ENCODE results near the gene TEAD4.
A peak's percentile ranks its signal among the peaks of the same experiment; 100 is the strongest.

TEAD4 gene

DNA sequence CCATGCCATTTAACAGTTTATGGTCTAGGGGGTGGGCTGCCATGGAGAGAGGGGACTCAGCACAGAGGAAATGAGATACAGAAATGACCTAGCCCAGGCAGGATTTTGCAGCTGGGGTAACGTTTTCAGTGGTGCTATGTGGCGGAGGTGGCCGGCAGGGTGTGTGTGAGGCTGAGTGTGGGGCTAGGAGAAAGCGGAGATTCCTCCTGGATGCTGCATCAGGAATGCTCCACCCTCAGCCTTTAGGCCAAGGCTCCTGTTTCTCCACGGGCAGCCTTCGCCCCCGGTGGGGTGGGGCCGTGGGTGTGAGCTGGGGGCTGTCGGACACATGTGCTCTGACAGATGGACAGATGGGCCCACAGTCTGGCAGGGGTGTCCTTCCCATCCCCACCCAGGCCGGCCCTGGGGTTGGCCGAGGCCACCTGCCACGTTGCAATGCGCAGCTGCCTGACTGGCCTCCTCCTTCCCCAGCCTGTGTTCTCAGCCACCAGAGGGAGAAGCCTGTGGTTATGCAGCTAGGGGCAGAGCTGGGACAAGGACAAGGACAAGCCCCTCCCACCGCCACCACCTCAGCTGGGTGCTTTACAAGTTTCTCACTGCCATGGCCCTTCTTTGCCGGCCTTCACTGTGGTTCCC is 44.3 kb downstream of the TEAD4 start:
- no peak for DNase-seq

DNA sequence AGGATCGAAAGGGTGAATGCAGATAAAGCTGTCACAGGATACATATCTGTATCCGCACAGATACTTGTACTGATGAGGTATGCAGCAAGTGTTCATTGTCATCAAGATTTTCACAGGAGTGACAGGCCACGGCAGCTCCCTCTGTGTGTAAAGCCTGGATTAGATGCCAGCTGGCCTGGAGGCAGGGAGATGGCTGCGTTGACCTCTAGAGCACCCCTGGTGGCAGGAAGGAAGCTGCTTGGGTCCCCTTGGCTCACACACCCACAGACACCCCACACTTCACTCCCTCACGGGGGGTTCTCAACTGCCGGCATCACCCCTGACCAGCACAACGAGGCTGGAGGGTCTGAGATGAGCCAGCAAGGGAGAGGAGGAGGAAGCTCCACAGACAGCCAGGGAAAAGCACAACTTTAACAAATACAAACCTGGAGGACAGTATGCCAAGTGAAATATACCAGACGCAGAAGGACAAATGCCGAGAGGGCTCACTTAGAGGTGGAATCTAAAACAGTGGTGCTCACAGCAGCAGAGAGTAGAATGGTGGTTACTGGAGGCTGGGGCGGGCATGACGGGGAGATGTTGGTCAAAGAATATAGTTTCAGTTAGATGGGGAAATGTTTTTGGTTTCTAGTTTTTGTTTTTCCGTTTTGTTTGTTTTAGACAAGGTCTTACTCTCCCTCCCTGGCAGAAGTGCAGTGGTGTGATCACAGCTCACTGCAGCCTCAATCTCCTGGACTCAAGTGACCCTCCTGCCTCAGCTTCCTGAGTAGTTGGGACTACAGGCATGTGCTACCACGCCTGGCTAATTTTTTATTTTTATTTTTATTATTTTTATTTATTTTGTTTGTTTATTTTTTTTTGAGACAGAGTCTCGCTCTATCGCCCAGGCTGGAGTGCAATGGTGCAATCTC is 45.7 kb downstream of the TEAD4 start:
- DNase-seq: peak in 1 of 3 donors; percentile 15

DNA sequence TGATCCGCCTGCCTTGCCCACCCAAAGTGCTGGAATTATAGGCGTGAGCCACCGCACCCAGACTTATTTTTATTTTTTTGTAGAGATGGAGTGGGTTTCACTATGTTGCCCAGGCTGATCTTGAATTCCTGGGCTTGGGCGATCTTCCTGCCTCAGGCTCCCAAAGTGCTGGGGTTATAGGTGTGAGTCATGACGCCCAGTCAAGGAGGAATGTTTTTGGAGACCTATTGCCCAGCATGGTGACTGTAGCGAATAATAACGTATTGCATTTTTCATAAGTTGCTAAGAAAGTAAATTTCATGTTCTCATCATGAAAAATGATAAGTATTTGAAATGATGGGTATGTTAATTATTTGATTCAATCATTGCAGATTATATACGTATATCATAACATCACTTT is 46.5 kb downstream of the TEAD4 start:
- no peak for DNase-seq

DNA sequence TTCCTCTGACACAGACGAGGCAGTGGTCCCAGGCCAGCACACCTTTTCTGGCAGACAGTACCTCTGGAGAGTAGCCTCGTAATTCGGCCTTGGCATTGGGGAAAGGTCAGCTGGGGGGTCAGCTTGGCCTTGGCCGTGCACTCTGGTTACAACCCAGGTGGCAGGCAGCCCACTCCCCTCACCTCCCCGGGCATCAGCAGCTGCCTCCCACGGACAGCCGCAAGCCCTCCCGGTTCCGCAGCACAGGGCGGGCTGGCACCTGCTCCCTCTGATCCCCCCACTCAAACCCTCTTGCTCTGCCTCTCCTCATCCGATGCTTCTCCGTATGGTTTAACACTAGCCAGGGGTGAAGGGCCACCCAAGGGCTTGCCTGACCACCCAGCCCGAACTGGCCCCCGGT is 50.6 kb downstream of the TEAD4 start:
- DNase-seq: no peak

DNA sequence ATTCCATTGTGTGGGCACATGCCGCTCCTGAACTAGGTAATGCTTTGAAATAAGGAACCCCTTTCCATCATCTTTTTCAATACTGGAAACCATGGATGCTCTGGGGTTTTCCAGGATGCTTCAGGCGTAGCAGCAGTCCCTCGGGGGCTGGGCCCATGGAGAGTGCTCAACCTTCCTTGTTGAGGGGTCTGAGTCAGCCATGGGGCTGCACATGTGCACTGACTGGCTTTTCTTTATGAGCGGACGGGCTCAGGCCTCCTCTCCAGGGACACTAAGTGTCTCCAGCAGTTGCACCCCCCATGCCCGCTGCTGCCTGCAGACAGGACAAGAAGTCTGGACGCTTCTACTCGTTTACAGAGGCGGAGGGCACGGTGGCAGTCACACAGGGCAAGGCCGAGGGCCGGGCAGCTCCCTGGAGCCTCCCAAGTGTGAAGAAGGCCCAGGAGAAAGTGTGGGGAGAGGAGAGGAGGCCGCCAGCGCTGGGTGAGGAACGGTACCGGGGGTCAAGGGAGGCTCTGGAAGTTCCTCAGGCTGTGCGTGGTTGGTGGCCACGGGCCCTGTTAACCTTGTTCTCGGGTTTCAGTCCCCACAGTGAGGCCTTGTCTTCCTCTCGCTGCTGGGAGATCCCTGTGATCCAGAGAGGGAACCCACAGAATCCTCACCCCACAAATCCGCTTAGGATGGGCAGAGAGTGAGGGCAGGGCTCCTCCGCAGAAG is 51.2 kb downstream of the TEAD4 start:
- DNase-seq: no peak

DNA sequence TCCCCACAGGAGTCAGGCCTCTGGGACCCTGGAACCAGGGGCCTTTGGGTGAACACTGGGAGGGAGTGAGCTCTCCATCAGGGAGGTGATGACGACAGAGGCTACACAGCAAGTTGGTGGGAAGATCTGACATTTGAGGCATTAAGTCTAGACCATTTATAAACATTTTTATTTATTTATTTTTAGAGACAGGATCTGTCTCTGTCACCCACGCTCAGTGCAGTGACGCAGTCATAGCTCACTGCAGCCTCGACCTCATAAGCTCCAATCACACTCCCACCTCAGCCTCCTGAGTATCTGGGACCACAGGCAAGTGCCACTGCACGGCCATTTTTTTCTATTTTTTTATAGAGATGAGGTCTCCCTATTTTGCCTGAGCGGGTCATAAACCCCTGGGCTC is 53.6 kb downstream of the TEAD4 start:
- no peak for DNase-seq

DNA sequence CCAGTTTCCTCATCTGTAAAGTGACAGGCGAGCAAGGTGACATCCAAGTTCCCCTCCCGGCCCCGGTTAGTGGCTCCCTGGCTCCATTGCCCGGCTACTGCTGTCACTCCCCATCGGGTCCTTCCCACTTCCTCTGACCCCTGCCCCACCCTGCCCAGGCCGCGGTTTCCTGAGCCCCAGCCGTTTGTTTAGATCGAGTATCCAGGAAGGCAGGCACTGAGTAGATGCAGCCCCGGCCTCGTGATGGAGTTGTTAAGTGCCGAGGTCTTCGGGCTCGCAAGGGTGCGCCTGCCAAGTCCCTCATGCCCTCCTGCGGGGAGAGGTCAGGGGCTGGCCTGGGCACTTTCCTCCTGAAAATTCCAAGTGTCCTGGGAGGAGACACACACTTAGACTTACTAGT is 55.4 kb downstream of the TEAD4 start:
- no peak for DNase-seq

DNA sequence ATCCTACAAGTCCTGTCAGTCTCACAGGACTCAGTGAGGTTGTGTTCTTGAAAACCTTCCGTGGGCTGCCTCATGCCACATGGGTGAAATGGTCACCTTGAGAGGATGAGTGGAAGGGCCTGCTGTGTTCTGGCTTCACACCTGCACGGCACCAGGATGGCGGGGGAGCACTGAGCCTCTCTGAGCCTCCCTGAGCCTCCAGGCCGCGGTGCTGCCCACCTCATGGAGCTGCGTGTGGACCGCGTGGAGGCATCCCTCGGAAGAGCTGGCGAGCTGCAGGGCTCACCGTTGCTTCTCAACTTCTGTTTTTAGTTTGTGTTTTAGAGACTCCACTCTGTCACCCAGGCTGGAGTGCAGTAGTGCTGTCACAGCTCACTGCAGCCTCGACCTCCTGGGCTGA is 56.2 kb downstream of the TEAD4 start:
- no peak for DNase-seq

DNA sequence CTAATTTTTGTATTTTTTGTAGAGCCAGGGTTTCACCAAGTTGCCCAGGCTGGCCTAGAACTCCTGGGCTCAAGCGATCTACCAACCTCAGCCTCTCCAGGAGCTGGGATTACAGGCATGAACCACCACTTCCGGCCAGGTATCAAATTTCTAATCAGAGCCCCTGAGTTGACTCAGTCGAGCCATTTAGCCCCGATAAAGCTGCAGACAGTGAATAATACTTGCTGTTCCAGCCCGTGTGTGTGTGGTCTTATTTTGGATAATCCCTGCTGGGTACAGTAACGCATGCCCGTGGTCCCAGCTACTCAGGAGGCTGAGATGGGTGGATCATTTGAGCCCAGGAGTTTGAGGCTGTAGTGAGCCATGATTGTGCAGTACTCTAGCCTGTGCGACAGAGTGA is 57.0 kb downstream of the TEAD4 start:
- no peak for DNase-seq

DNA sequence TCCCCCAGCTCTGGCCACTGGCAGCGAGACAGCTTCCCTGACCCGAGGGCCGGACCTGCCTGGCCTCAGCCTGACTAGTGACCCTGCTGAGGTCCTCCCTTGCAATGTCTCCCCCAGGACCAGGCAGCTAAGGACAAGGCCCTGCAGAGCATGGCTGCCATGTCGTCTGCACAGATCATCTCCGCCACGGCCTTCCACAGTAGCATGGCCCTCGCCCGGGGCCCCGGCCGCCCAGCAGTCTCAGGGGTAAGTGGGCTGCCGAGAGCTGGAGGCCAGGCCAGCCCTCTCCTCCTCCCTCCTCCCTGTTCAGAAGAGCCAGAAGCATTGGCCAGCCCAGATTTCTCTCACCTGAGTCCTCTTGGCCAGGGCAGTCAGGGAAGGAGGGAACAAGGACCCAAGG is 58.1 kb downstream of the TEAD4 start:
- no peak for DNase-seq

DNA sequence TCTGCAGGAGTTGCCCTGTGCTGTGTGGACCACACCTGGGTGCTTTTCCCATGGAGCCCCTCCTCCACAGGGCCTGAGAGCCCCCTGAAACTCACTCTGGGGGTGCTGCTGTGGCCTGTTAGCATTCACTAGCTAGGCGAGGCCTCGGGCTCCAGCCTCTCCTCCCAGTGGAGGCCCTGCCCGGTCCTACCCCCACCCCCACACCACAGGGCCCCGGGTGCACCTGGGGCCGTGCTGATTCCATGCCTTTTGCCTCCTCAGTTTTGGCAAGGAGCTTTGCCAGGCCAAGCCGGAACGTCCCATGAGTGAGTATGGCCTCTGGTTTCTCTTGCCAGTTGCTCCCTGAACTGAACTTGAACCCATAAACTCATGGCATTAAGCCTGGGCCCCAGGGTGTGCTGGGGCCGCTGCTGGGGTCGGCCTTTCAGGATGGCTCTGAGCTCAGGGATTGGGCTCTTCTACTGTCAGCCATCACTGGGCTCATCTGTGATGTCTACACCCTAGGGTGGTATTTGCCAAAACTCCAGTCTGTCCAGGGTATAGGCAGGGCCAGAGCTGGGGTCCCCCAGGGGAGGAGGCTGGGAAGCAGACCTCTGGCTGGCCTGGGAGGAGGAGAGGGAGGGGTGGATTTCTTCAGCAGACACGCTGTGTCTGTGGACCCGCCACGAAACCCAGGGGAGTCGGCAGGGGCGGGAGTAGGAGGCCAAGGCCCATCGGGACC is 59.2 kb downstream of the TEAD4 start:
- DNase-seq: no peak

DNA sequence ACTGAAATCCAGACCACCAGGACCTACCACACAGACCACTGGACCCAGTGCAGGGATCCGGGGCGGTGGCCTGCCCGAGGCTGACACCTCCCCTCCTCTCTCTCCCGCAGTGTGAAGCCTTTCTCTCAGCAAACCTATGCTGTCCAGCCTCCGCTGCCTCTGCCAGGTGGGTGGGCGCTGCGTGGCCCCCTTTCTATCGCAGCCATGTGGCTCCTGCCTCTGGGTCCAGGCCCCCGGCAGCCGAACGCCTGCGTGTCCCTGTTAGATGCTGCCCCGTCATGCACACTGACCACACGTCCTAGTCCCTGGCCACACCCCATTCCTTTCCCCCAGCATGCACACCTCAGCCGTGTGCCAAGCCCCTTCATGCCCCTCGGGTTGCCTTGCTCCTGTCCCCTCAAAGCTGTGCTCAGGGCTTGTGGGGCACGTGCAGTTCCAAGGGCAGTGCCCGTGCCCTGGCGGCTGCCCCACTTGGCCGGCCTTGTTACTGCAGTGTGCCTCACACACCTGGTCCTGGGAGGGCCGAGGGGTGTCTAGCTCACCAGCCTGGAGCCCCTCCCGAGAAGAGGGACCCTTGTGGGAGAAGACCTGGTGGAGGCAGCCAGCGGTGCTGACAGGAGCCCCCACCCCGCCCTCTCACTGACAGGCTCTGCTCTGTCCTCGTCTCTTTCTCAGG is 59.9 kb downstream of the TEAD4 start:
- no peak for DNase-seq

DNA sequence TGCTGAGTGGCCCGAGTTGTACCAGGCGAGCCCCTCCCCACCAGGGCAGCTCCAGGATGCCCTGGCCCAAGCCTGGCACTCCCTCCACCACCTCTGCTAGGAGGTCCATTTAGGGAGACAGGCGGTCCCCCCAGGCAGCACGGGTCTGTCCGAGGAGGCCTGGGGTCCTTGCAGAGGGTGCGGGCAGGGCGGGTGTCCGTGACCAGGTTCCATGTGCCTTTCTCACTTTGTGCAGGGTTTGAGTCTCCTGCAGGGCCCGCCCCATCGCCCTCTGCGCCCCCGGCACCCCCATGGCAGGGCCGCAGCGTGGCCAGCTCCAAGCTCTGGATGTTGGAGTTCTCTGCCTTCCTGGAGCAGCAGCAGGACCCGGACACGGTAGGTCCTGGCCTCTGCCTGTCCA is 61.2 kb downstream of the TEAD4 start:
- DNase-seq: no peak

DNA sequence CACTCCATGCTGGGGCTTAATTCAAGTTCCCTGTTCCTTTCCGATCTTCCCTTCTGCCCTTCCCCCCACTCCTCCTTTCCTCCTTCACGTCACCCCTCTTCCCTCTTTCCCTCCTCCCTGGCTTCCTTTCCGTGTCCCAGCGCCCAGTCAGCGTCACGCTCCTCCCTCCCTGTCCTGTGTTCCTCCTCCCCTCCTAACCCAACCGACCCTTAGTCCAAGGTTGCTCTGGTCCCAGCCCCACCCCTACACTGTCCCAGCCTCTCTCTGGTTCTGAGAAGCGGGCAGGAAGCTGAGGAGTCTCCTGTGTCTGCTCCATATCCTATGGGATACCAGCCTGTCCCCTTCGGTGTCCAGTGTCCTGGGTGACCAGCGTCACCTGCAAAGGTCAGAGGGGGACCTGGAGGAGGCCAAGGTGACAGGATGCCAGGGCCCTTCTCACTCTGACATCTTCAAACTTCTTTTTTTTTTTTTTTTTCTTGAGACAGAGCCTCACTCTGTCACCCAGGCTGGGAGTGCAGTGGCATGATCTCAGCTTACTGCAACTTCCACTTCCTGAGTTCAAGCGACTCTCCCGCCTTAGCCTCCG is 61.7 kb downstream of the TEAD4 start:
- DNase-seq: no peak

DNA sequence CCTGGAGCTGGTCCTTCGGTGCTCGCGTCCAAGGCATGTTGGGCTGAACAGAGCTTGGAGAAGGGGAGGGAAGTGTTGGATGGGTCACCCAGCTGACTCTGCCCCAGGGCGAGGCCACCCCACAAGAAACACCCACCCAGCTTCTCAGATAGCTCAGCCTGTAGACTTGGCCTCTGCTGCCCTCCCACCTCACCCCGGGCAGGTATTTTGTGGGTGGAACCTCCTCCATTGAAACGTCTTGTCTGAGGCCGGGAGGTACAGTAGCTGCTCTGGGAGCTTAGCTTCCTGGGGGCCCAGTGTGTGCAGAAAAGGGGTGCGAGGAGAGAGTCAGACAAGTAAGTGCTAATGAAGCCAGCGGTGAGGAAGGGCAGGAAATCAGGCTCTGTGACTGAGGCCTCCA is 63.2 kb downstream of the TEAD4 start:
- DNase-seq: no peak

DNA sequence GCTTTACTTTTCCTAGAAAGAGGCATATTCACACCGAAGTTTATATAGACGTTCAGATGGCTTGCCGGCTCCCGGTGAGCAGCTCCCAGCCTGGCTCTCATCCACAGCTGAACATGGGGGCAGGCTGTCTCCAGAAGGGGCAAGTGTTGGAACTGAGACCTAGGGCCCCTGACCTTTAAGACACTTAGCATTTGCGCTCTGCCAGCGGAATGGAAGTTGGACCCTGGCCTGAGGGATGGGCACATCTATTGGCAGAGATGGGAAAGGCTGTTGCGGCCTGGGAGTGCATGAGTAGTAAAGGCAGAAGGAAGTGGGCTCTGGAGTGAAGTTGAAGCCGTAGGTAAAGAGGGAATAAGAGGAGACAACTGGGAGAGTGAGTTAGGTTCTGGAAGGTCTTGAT is 63.8 kb downstream of the TEAD4 start:
- DNase-seq: no peak

DNA sequence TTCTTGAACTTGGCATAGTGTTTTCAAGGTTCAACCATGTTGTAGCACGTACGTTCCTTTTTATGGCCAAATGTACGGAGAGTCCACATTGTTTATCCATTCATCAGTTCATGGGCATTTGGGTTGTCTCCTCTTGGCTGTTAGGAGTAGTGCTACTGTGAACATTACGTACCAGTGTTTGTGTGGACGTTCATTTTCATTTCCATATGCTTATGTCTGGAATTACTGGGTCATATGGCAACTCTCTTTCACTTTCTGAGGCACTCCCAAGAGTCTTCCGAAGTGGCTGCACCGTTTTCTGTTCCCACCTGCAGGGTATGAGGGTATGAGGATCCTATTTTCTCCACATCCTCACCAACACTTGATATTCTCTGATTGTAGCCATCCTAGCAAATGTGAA is 68.9 kb downstream of the TEAD4 start:
- DNase-seq: no peak

DNA sequence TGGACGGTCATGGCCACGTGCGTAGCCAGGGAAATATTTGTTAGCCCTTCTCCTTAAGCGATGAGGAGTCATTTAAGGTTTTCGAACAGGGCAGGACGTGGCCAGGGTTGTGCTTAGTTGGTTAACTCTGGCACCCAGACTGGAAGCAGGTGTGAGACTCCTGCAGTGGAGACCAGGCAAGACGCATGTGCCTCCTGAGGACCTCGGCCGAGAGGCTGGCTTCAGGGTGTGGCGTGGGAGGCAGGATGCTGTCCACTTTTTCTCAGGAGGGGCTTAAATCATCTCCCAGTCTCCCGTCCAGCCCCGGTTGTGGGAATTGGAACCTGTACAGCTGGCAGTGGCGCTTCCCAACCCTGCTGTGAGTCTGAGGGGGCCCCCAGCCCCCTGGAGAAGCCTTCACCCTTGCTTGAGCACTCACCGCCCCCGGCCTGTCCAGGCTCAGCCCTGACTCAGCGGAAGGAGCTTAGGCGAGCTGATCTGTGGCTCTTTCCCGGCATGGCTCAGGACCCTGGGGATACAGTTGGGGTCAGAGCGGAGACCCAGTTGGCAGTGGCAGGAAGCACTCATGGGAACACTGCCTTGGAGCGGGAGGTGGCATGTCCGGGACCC is 71.7 kb downstream of the TEAD4 start:
- DNase-seq: no peak

DNA sequence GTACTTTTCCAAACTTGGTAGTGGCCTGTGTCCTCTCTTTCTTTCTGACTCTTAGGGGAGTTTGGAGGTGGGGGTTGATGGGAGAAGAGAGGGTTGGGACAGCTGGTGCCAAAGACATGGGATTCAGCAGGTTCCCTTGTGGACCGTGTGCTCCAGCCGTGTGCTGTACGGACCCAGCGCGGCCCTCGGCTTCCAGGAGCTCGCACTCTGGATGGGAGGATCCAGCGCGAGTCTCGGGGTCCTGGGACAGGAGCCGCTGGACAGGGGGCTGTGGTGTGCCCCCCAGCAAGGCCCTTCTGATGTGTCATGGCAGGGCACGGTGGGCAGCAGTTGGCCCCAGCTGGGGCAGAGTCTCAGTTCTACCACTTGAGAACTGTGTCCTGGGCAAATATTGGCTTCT is 73.0 kb downstream of the TEAD4 start:
- DNase-seq: no peak

DNA sequence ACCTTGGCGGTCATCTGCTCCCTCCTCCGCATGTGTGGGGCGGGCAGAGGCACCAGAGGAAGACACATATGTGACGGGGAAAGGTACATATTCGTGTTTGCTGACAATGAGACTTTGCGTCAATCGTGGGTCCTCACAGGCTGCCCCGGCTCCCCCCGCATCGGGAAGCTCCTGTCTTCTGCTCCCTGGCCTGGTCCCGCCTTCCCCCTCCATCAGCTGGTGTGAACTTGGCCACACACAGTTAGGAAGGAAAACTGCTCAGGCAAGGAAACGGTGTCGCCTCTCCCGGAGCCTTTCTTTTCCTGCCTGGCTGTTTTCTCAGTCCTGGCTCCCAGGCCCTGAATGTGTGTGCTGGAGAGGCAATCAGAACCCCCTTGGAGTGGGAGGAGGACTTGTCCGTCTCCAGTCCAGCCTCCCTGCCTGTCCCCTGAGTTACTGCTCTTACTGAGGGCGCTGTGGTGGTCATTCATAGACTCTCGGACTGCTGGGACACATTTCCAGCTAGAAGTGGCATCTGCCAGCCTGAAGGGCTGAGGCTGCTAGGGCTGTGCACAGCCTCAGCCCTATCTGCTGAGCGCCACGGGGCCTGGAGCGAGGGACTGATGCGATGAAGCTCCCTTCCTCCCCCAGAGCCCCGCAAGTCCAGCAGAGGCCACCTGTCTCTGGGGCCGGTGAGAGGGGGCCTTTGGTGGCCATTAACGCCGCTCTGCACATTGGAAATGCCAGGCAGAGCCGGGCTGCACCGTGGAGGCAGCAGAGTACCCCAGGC is 73.8 kb downstream of the TEAD4 start:
- no peak for DNase-seq

DNA sequence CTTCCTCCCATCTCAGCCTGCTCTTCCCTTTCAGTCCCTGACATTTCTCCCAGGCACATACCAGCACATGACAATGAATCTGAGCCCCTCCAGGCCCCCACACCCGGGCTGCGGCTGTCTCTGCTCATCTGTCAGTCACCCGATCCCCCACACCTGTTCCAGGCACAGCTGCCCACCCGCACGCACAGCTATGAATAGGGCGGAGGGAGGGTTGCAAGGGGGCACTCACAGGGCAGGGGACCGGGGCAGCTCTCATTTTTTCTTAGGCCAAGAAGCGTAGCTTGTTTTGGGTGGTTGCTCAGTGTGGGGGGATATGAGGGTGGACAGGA is 74.3 kb downstream of the TEAD4 start:
- DNase-seq: no peak

Data from suppressor macrophage treated with lipopolysaccharide for 1 hour (primary cell).